GM18951 (cell line): ENCODE results near the gene MEDAG.

Source experiments
- POLR2A ChIP-seq: IDR thresholded peaks from 4 replicates; pipeline ENCODE4 v1.6.1; 2011; ENCODE audit warnings: mild to moderate bottlenecking; ENCODE audit not compliant: insufficient read length, insufficient read depth; ENCODE audit errors: extremely low read depth
- in situ Hi-C: fragments of 300-500 bp; cut with MboI; formaldehyde crosslinking; loops from one replicate; pipeline ENCODE4 v1.12.0; 2022; ENCODE audit warnings: low sequenced_read_pairs, mixed read lengths, inconsistent platforms; ENCODE audit not compliant: unreplicated experiment

The MEDAG gene

GRCh38 chr13:30880151-30880855, 25.8 kb upstream of the MEDAG start:
- no peak for TF ChIP-seq POLR2A
- in situ Hi-C loops = no loop called here

GRCh38 chr13:30880856-30881155, 25.3 kb upstream of the MEDAG start:
- TF ChIP-seq POLR2A = no peak
- in situ Hi-C loops = no loop called here

GRCh38 chr13:30881191-30881651, 24.9 kb upstream of the MEDAG start:
- in situ Hi-C loops = no loop called here
- TF ChIP-seq POLR2A = no peak

- in situ Hi-C loops = no loop called here
Measured at GRCh38 chr13:30882026-30882850, 23.8 kb upstream of the MEDAG start.

GRCh38 chr13:30882996-30883766, 22.9 kb upstream of the MEDAG start:
- TF ChIP-seq POLR2A = no peak
- in situ Hi-C loops = no loop called here

More at GRCh38 chr13:30882026-30882850, 23.8 kb upstream of the MEDAG start:
- no peak for TF ChIP-seq POLR2A

- no peak for TF ChIP-seq POLR2A
- in situ Hi-C loops = no loop called here
Measured at GRCh38 chr13:30884543-30884942, 21.5 kb upstream of the MEDAG start.

GRCh38 chr13:30889196-30889690, 16.8 kb upstream of the MEDAG start:
- in situ Hi-C loops = no loop called here
- no peak for TF ChIP-seq POLR2A

GRCh38 chr13:30892966-30893365, 13.1 kb upstream of the MEDAG start:
- in situ Hi-C loops = no loop called here
- no peak for TF ChIP-seq POLR2A

GRCh38 chr13:30895773-30896172, 10.3 kb upstream of the MEDAG start:
- in situ Hi-C loops = no loop called here
- no peak for TF ChIP-seq POLR2A

GRCh38 chr13:30898070-30898469, 8.0 kb upstream of the MEDAG start:
- in situ Hi-C loops = no loop called here
- no peak for TF ChIP-seq POLR2A

GRCh38 chr13:30898678-30899241, 7.3 kb upstream of the MEDAG start:
- TF ChIP-seq POLR2A = no peak
- in situ Hi-C loops = no loop called here

- in situ Hi-C loops = no loop called here
- no peak for TF ChIP-seq POLR2A
Measured at GRCh38 chr13:30900436-30900835, 5.6 kb upstream of the MEDAG start.

- no peak for TF ChIP-seq POLR2A
Measured at GRCh38 chr13:30900952-30901749, 4.9 kb upstream of the MEDAG start.

GRCh38 chr13:30904043-30904442, 2.0 kb upstream of the MEDAG start:
- no peak for TF ChIP-seq POLR2A
- in situ Hi-C loops = no loop called here

More at GRCh38 chr13:30900952-30901749, 4.9 kb upstream of the MEDAG start:
- in situ Hi-C loops = no loop called here
